SK-N-SH (cell line): ENCODE measurements around the gene TEPSIN.
A peak's percentile ranks its signal among the peaks of the same experiment; 100 is the strongest.

Experiments used
- CTCF ChIP-seq: fragments of 200-600 bp; sonication (generic); IDR thresholded peaks from 2 replicates; pipeline ENCODE4 v1.6.1; 2017; ENCODE audit warnings: antibody characterized with exemption, mild to moderate bottlenecking, moderate library complexity
- JUND ChIP-seq: IDR thresholded peaks from 2 replicates; pipeline ENCODE4 v1.4.0; 2012
- NFIC ChIP-seq: IDR thresholded peaks from 2 replicates; pipeline ENCODE4 v1.4.0; 2012; ENCODE audit warnings: borderline replicate concordance
- RAD21 ChIP-seq: IDR thresholded peaks from 2 replicates; pipeline ENCODE4 v1.6.1; 2012; ENCODE audit warnings: mild to moderate bottlenecking, low read length
- TAF1 ChIP-seq: IDR thresholded peaks from 2 replicates; pipeline ENCODE4 v1.6.1; 2012; ENCODE audit warnings: low read depth, mild to moderate bottlenecking, low read length, moderate library complexity, borderline replicate concordance

- TF ChIP-seq CTCF (peak; percentile 52), TAF1 (no peak), RAD21 (peak; percentile 32), JUND (no peak), NFIC (no peak)
Observed at GRCh38 chr17:81230043-81230820, 8.6 kb downstream of the TEPSIN start.
